ENCODE data around the gene DOP1A.
A peak's percentile ranks its signal among the peaks of the same experiment; 100 is the strongest.

Gene DOP1A

DNA sequence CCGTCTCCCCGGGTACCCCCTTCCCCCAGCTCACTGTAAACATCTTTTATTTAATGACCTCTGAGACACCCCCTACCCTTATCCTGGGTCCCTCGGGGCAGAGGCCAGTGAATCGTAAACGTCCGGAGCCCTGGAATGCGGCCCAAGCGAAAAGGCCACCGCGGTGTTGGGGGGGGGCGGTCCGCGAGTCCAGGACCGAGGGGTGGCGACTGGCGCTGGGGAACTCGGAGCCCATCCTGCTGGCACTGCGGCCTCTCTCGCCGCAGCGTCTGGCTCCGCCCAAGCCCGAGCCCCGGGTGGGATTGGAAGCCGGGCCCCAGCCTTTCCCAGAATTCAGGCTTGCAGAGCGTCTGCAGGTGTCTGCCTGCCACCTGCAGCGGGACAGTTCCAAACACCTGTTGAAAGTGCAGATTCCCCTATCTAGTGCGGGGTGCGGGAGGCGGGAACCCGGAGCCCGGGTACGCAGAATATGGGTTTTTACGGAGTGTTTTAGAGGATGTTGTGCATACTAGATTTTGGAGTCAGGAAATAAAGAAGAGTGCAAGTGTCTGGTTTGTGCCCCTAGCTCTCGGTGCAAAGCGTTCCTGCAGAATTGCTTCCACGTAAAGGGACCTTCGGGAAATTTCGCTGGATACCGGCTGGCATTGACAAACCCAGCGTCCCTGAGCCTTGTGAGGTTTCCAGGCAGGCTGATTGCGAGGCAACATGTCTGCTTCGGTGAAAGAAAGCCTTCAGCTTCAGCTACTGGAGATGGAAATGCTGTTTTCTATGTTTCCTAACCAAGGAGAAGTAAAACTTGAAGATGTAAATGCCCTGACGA, 126.5 kb downstream of the DOP1A start:
- DNase-seq (ENCODE audit: low read depth): no peak

DNA sequence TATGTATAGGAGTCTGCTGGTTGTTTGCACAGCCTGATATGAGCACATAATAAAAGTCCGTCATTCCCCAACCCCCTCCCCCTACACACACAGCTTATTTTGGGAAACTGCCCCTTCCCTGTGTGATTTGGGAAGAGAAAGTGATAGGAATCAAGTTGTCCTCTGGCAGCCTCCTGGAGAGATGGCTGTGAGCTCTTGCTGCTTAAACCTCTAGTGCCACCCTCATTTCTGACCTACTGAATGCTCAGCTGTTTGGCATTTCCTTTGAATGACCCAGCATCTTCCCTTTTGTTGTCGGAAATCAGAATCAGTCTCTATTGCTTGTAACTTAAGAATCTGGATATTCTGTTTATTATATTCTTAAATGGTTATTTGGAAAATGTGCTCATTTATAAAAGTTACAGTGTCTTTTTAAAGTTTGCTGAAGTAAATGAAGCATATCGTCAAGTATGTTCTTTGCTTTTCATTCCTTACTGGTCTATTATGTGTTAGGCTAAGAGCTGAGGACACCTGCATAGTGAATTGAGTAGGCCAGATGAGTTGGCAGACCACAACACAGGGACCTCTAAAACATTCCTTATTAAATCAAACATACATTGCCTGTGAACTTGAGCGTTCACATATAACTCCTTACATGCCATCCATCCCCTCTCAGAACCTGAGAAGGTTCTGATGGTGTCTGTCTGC, 131.2 kb downstream of the DOP1A start:
- DNase-seq (ENCODE audit: low read depth): peak; percentile 89
- TF ChIP-seq, protein P1, sequence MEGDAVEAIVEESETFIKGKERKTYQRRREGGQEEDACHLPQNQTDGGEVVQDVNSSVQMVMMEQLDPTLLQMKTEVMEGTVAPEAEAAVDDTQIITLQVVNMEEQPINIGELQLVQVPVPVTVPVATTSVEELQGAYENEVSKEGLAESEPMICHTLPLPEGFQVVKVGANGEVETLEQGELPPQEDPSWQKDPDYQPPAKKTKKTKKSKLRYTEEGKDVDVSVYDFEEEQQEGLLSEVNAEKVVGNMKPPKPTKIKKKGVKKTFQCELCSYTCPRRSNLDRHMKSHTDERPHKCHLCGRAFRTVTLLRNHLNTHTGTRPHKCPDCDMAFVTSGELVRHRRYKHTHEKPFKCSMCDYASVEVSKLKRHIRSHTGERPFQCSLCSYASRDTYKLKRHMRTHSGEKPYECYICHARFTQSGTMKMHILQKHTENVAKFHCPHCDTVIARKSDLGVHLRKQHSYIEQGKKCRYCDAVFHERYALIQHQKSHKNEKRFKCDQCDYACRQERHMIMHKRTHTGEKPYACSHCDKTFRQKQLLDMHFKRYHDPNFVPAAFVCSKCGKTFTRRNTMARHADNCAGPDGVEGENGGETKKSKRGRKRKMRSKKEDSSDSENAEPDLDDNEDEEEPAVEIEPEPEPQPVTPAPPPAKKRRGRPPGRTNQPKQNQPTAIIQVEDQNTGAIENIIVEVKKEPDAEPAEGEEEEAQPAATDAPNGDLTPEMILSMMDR (IDR thresholded peaks at IDR 0.05; ENCODE audit: control insufficient read depth, extremely low read depth, insufficient read depth): no peak
- no peak overlapping the region for H3K4me3 ChIP-seq (ENCODE audit: low read depth, low read length)

More for the DNA sequence above, 126.5 kb downstream of the DOP1A start:
- H3K4me3 ChIP-seq (ENCODE audit: low read depth, low read length): peak overlapping the region; percentile 86
- TF ChIP-seq, protein P1 (IDR thresholded peaks at IDR 0.05; ENCODE audit: control insufficient read depth, extremely low read depth, insufficient read depth): no peak

DNA sequence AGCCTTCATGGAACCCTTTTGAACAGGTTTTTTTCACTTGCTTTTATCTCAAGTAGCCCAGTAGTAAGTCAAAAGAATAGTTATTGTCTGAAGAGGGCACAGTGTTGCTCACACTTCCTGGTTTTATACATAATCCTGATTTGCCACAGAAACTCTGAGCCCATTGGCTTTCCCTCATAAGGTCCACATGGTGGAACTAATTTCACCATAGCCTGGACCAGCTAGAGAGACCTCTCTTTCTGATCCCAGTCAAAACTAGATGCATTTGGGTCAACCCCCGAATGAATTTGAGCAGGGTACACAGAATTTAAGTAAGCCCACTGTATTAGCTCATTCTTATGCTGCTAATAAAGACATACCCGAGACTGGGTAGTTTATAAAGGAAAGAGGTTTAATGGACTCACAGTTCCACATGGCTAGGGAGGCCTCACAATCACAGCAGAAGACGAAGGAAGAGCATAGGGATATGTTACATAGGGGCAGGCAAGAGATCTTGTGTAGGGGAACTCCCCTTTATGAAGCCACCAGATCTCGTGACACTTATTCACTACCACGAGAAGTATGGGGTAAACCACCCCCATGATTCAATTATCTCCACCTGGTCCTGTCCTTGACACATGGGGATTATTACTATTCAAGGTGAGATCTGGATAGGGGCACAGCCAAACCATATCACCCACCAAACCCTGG, 131.8 kb downstream of the DOP1A start:
- DNase-seq (ENCODE audit: low read depth): no peak
- no peak overlapping the region for H3K4me3 ChIP-seq (ENCODE audit: low read depth, low read length)
- TF ChIP-seq, protein P1 (IDR thresholded peaks at IDR 0.05; ENCODE audit: control insufficient read depth, extremely low read depth, insufficient read depth): no peak

DNA sequence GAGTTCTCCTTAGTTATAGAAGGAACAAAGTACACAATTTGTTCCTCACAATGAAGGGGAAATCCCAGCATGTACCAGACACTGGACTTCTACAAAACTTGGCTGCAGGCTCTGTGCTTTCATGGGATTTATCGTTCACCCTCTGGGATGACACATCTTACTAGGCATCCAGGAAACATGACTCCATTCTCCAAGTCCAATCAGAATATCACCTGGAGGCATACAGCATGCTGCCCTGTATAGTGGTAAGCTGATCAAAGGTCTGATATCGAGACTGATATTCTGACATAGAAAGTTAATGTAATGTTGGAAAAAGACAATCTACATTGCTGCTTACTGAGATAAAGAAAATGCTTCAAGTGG, 132.4 kb downstream of the DOP1A start:
- H3K4me3 ChIP-seq (ENCODE audit: low read depth, low read length): no peak overlapping the region
- TF ChIP-seq, protein P1 (IDR thresholded peaks at IDR 0.05; ENCODE audit: control insufficient read depth, extremely low read depth, insufficient read depth): no peak
- no peak for DNase-seq (ENCODE audit: low read depth)

DNA sequence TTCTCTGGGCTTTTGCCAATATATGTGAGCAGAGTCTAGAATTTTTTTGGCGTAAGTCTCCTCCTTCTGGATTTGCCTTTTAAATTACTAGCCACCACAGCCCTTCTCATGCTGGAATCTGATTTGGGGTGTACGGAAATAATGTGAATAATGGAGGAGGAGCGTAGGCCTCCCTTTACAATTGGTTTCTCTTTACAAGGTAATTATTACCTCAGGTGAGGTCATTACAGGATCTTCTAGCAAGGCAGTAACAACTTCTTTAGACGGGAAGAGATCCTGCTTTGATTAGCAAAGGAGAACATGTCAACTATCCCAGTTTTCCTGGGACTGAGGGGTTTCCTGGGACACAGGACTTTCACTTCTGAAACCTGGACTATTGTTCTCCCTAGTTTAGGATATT, 134.6 kb downstream of the DOP1A start:
- no peak for DNase-seq (ENCODE audit: low read depth)
- TF ChIP-seq, protein P1 (IDR thresholded peaks at IDR 0.05; ENCODE audit: control insufficient read depth, extremely low read depth, insufficient read depth): no peak
- no peak overlapping the region for H3K4me3 ChIP-seq (ENCODE audit: low read depth, low read length)

DNA sequence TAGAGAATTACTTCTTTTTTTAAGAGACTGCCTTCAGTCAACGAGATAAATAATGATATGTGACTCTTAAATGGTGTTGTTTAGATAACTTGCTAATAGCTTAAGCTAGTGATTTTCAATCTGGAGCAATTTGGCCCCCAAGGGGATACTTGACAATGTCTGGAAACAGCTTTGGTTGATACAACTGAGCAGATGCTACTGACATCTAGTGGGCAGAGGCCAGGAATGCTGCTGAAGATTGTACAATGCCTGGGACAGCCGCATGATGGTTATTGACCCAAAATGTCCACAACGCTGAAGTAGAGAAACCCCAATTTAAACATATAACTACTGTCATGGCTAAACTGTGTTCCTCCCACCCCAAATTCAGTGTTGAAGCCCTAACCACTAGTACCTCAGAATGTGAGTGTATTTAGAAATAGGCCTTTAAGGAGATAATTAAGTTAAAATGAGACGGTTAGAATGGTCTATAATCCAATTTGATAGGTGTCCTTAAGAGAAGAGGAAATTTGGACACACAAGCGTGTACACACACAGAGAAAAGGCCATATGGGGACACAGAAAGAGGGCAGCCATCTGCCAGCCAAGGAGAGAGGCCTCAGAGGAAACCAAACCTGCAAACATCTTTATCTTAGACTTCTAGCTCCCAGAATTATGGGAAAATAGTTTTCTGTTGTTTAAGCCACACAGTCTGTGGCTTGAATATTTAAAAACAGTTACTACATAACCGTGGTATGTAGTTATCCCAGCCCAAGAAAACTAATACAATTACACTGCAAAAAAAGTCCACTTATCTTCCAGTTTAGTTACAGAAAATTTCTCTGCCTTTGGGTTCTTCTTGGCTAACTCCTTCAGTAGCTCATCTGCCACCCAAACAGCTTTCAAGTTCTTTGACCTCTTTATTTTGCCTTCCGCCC, 147.9 kb downstream of the DOP1A start:
- no peak overlapping the region for H3K4me3 ChIP-seq (ENCODE audit: low read depth, low read length)
- DNase-seq (ENCODE audit: low read depth): no peak
- TF ChIP-seq, protein P1 (IDR thresholded peaks at IDR 0.05; ENCODE audit: control insufficient read depth, extremely low read depth, insufficient read depth): peak; percentile 88

Measured in LNCaP clone FGC (cell line).